ENCODE results near the gene PNKD.

The PNKD gene

DNA sequence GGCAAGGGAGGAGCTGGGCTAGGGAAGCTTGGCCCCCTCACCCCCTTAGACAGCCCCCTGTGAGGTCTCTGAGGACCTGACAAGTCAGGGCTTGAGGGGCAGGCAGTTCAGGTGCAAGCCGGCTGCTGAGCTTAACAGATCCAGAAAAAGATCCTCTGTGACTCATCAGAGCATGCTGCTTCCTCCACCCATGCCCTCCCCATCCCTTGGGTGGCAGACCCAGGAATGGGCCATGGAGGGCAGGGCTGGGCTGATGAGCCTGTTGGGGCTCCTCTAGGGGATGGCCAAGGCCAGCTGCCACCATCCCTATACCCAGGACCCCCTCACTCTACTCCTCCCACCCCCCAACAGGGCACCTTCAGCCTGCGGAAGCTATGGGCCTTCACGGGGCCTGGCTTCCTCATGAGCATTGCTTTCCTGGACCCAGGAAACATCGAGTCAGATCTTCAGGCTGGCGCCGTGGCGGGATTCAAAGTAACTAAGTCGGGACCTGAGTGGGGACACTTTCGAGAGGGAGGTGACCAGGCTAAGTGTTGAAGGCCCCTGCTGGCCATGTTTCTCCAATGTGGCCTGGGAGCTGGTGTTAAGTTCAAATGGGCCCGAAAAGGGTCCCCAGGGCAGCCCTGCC, 113.7 kb downstream of the PNKD start:
- DNase-seq, result no peak

- DNase-seq, result no peak
These were observed 114.7 kb downstream of the PNKD start for GRCh38 chr2:218384975-218385374.

DNA sequence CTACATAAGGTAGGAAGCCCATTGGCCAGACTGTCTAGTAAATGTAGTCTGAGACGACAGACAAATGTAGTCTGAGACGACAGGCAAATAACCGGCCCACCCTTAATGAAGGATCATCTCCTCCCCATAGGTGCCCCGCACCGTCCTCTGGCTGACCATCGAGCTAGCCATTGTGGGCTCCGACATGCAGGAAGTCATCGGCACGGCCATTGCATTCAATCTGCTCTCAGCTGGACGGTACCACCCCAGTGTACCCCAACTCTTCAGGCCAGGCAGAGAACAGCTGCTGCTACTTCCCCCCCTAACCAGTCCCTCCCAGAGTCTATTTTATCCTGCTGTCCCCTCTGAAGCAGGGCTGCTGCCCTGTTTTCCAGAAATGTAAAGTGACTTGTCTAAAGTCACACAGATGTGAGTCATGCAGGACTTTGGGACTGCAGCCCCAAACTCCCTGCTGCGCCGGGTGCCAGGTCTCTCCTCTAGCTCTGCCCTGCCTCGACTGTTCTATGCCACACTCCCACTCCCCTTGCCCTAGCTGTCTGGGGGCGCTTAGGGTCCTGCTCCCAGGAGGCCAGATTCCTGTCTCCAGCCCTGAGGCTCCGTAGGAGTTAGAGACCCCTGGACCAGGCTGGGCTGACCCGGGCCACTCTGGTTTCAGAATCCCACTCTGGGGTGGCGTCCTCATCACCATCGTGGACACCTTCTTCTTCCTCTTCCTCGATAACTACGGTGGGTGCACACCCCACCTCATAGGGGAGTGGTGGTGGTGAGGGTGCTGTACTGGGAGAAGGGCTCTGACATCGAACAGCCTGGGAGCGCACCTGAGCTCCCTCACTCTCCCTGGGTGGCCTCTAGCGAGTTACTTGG, 116.4 kb downstream of the PNKD start:
- DNase-seq, result no peak

GRCh38 chr2:218387369-218388194, 117.3 kb downstream of the PNKD start:
- peak; percentile 28 for DNase-seq

- DNase-seq, result no peak
These were observed 119.2 kb downstream of the PNKD start for GRCh38 chr2:218389333-218390150.

- DNase-seq, result no peak
These were observed 120.9 kb downstream of the PNKD start for GRCh38 chr2:218391202-218391601.

DNA sequence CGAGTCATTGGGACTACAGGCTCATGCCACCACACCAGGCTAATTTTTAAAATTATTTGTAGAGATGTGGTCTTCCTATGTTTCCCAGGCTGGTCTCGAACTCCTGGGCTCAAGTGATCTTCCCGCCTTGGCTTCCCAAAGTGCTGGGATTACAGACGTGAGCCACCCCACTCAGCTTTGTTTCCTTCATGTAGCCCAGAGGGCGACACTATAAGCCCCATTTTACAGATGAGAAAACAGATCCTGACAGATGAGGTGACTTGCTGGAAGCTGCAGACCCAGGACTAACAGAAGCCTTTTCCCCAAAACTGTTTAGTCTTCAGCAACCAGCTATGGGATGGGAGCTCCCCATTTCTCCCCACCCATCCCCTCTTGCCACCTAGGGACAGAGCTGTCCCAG, 122.1 kb downstream of the PNKD start:
- DNase-seq, result no peak

- no peak for DNase-seq
These were observed 122.7 kb downstream of the PNKD start for GRCh38 chr2:218392891-218393462.

- no peak for DNase-seq
These were observed 123.5 kb downstream of the PNKD start for GRCh38 chr2:218393750-218394290.

DNA sequence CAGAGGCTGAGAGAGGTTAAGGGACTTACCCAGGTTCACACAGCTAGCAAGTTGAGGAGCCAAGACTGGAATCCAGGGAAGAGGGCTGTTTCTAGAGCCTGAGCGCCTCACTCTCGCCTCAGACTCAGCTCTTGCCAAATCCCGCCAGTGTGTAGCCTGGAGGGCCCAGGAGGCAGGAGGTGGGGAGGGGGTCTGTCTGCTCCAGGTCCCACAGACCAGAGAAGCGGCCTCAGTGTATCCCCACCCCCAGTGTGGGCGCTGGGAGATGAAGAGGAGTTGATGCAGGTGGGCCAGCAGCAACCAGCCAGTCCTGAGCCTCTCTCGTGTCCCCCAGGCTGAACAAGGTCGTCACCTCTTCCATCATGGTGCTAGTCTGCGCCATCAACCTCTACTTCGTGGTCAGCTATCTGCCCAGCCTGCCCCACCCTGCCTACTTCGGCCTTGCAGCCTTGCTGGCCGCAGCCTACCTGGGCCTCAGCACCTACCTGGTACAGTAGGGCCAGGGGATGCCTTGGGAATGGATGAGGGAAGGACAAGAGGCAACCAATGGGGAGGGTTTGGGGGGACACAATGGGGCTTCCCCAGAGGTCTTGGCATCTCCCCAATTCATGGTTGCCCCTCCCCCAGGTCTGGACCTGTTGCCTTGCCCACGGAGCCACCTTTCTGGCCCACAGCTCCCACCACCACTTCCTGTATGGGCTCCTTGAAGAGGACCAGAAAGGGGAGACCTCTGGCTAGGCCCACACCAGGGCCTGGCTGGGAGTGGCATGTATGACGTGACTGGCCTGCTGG, 124.2 kb downstream of the PNKD start:
- no peak for DNase-seq

GRCh38 chr2:218395090-218395444, 124.7 kb downstream of the PNKD start:
- DNase-seq, result no peak

DNA sequence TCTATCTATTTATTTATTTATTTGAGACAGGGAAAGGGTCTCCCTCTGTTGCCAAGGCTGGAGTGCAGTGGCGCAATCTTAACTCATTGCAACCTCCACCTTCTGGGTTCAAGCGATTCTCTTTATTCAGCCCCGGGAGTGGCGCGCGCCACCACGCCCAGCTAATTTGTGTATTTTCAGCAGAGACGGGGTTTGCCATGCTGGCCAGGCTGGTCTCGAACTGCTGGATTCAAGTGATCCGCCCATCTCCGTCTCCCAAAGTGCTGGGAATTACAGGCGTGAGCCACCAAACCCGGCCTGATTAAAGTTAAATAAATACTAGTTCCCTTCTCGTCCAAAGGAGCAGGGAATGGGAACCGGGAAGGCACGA, 125.1 kb downstream of the PNKD start:
- DNase-seq, result no peak

DNA sequence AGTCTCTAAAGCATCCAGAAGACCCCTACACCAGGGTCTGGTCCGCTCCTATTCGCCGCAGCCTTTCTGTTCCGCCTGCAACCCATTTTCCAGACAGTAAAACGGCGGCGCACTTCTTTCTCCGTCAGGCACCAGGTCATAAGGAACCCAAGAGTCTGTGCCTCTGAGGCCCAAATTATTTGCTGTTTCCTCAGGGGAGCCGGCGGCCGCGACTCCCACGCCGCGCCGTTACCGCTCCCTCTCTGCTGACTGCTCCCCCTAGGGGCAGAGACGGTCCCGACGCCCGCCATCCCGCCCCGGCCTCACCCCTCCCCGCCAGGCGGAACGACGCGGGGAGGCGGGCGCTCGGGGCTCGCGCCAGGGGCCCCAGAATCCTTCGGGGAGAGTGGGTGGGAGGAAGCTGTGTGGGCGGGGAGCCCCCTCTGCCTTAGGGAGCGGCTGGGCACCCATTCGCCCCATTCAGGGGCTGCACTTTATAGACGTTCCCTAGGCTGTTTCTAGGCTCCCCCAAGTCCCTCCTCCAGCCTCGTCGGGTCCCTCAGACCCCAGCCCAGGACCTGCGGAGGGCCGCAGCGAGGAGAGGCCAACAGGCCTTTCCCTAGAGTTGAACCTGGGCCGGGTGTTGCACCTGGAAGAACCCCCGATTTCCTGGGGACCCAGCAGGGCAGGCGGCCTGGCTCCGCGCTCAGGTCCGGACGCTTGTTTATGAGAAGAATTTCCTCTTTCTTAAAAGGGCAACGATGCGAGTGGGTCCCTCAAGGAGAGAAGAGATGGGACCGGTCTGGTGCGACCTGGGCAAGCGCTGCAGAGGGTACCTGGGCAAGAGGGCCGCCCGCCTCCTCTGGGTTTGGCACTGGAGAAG, 125.7 kb downstream of the PNKD start:
- peak; percentile 86 for DNase-seq
